ENCODE measurements around the gene ACAP2. TPM values are rescaled to one million over a fixed set of nuclear protein-coding genes. Genes with fewer than 3 reads are reported as not detected.
"Not testable (repeated sequence)": the region's sequence is repeated elsewhere in the genome, so short reads cannot be mapped to it uniquely, and the experiment has no call there.

Gene ACAP2
- total and polyA plus RNA-seq, 10 donors, result 11.2 to 127 (median 97.9) TPM

- Histone ChIP-seq H3K27me3 (replicated peaks in 1 of 7) (no peaks in the 10 kb centered on the region), H3K4me3 (no peak overlapping the region), H3K27ac (no peak overlapping the region), H3K9me3 (peaks cover 0 to 12% (median 9%) of the 10 kb centered on the region in 8 donors), H3K36me3 (no peaks in the 10 kb centered on the region), H3K4me1 (no peaks in the 10 kb centered on the region)
- TF ChIP-seq CTCF (IDR thresholded peaks at IDR 0.05 in 8 of 11, conservative IDR thresholded peaks at IDR 0.05 in 3 of 11), result no peak
- no peak for TF ChIP-seq POLR2AphosphoS5 (IDR thresholded peaks at IDR 0.05)
- 66 to 79% (median 73%) methylated on average over 4 of the region's 4 CpGs for WGBS, 5 donors
- DNase-seq, result no peak
- intact Hi-C loops (cut with DNase I; ENCODE audit: low total_unique reads), result no loop called here
Observed at GRCh38 chr3:195468391-195468776, 25.6 kb upstream of the ACAP2 start.

GRCh38 chr3:195467641-195468390, 25.0 kb upstream of the ACAP2 start:
- Histone ChIP-seq H3K9me3 (peaks cover 0 to 12% (median 9%) of the 10 kb centered on the region in 8 donors), H3K27me3 (replicated peaks in 1 of 7) (no peaks in the 10 kb centered on the region)
- TF ChIP-seq POLR2AphosphoS5 (IDR thresholded peaks at IDR 0.05) (no peak), CTCF (IDR thresholded peaks at IDR 0.05 in 8 of 11, conservative IDR thresholded peaks at IDR 0.05 in 3 of 11) (no peak), POLR2A (IDR thresholded peaks at IDR 0.05) (no peak)

GRCh38 chr3:195466251-195466650, 23.4 kb upstream of the ACAP2 start:
- Histone ChIP-seq H3K9me3 (peaks cover 0 to 12% (median 9%) of the 10 kb centered on the region in 8 donors), H3K27me3 (replicated peaks in 1 of 7) (no peaks in the 10 kb centered on the region), H3K36me3 (no peaks in the 10 kb centered on the region), H3K27ac (no peak overlapping the region), H3K4me1 (no peaks in the 10 kb centered on the region), H3K4me3 (no peak overlapping the region)
- DNase-seq, result no peak
- intact Hi-C loops (cut with DNase I; ENCODE audit: low total_unique reads), result no loop called here
- TF ChIP-seq POLR2AphosphoS5 (IDR thresholded peaks at IDR 0.05), result no peak
- no peak for TF ChIP-seq CTCF (IDR thresholded peaks at IDR 0.05 in 8 of 11, conservative IDR thresholded peaks at IDR 0.05 in 3 of 11)
- no peak for TF ChIP-seq POLR2A (IDR thresholded peaks at IDR 0.05)
- WGBS, 5 donors, result 86 to 91% (median 88%) methylated on average over 4 of the region's 4 CpGs

More at GRCh38 chr3:195467641-195468390, 25.0 kb upstream of the ACAP2 start:
- H3K4me1 ChIP-seq, result no peaks in the 10 kb centered on the region
- WGBS, 5 donors, result 90 to 97% (median 93%) methylated on average over 5 of the region's 5 CpGs
- intact Hi-C loops (cut with DNase I; ENCODE audit: low total_unique reads), result no loop called here
- H3K36me3 ChIP-seq, result no peaks in the 10 kb centered on the region
- DNase-seq, result no peak
- no peak overlapping the region for H3K27ac ChIP-seq
- no peak overlapping the region for H3K4me3 ChIP-seq

GRCh38 chr3:195462922-195463321, 20.1 kb upstream of the ACAP2 start:
- H3K4me1 ChIP-seq, result peaks cover 5 to 16% (median 12%) of the 10 kb centered on the region in 6 donors
- H3K4me3 ChIP-seq; H3K27ac ChIP-seq; H3K9me3 ChIP-seq; intact Hi-C loops (cut with DNase I; ENCODE audit: low total_unique reads); H3K36me3 ChIP-seq; DNase-seq; H3K27me3 ChIP-seq (replicated peaks in 1 of 7): not testable (repeated sequence)
- 89 to 97% (median 91%) methylated on average over 6 of the region's 6 CpGs for WGBS, 5 donors

All from spleen (tissue), 11 donors.